ENCODE results near the gene IFNAR2. TPM values are rescaled to one million over a fixed set of nuclear protein-coding genes. Genes with fewer than 3 reads are reported as not detected.
"Not testable (repeated sequence)": the region's sequence is repeated elsewhere in the genome, so short reads cannot be mapped to it uniquely, and the experiment has no call there.

IFNAR2 gene
- total RNA-seq, 1 donor from 2014 or later: 9.2 TPM

DNA sequence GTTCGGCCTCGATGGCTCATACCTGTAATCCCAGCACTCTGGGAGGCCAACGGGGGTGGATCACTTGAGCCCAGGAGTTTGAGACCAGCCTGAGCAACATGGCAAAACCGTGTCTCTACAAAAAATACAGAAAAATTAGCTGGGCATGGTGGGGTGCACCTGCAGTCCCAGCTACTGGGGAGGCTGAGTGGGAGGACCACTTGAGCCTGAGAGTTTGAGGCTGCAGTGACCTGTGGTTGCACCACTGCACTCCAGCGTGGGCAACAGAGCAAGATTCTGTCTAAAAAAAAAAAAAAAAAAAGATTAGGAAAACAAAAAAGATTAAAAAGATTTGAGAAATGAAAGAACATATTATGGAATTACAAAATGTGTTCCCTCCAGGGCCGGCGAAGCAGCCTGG lies 18.4 kb upstream of the IFNAR2 start:
- DNase-seq (no peak), ATAC-seq (no peak)
- intact Hi-C loops (cut with micrococcal nuclease): no loop called here

DNA sequence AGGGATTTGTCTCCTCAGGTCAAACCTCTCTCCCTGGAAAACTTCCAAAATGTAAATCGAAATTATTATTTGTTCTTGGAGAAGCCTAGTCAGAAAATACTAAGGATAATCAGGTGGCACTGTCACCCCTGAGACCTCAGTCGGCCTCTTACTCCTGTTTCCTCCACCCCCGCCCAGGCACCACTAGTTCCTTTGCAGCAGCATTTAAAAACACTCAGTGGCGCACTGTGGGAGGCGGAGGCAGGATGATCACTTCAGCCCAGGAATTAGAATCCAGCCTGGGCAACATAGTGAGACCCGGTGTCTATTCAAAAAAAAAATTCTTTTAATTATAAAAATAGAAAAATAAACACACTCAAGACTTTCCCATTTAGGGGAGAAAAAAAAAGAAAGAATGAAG lies 18.0 kb upstream of the IFNAR2 start:
- ATAC-seq (peak; percentile 40), DNase-seq (no peak)
- intact Hi-C loops (cut with micrococcal nuclease): no loop called here

- no peak for DNase-seq
- intact Hi-C loops (cut with micrococcal nuclease): no loop called here
- ATAC-seq: peak; percentile 50
Observed at GRCh38 chr21:33212159-33212851, 17.4 kb upstream of the IFNAR2 start.

DNA sequence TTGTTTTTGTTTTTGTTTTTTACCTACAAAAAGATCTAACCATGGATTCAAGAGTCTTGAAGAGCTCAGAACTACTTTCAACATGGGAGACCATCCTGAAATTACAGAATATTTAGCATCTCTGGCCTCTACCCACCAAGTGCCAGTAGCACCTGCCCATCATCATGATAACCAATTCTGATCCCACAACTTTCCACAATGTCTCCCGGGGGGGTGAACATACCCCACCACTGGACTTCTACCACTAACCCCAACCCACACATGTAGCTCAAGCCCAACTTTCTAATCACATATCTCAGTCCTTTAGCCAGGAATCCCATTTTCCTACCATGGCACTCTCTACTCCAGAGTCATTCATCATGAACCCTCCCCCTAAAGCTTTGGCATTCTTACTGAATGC lies 15.7 kb upstream of the IFNAR2 start:
- ATAC-seq (no peak), DNase-seq (no peak)
- intact Hi-C loops (cut with micrococcal nuclease): no loop called here

GRCh38 chr21:33217138-33217520 lies 12.6 kb upstream of the IFNAR2 start:
- intact Hi-C loops (cut with micrococcal nuclease): no loop called here
- DNase-seq (no peak), ATAC-seq (no peak)

- no peak for ATAC-seq
- DNase-seq: no peak
- intact Hi-C loops (cut with micrococcal nuclease): no loop called here
Observed at GRCh38 chr21:33219300-33219699, 10.4 kb upstream of the IFNAR2 start.

GRCh38 chr21:33219954-33220353 lies 9.8 kb upstream of the IFNAR2 start:
- DNase-seq (no peak), ATAC-seq (no peak)
- intact Hi-C loops (cut with micrococcal nuclease): no loop called here

DNA sequence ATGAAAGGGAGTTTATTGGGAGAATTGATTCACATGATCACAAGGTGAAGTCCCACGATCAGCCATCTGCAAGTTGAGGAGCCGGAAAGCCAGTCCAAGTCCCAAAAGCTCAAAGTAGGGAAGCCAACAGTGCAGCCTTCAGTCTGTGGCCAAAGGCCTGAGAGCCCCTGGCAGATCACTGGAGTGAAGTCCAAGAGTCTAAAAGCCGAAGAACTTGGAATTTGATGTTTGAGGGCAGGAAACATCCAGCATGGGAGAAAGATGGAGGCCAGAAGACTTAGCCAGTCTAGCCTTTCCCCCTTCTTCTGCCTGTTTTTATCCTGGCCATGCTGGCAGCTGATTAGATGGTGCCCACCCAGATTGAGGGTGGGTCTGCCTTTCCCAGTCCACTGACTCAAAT lies 4.4 kb upstream of the IFNAR2 start:
- intact Hi-C loops (cut with micrococcal nuclease); ATAC-seq; DNase-seq: not testable (repeated sequence)

- DNase-seq: no peak
- intact Hi-C loops (cut with micrococcal nuclease): no loop called here
- ATAC-seq: no peak
Observed at GRCh38 chr21:33228455-33228854, 1.3 kb upstream of the IFNAR2 start.

DNA sequence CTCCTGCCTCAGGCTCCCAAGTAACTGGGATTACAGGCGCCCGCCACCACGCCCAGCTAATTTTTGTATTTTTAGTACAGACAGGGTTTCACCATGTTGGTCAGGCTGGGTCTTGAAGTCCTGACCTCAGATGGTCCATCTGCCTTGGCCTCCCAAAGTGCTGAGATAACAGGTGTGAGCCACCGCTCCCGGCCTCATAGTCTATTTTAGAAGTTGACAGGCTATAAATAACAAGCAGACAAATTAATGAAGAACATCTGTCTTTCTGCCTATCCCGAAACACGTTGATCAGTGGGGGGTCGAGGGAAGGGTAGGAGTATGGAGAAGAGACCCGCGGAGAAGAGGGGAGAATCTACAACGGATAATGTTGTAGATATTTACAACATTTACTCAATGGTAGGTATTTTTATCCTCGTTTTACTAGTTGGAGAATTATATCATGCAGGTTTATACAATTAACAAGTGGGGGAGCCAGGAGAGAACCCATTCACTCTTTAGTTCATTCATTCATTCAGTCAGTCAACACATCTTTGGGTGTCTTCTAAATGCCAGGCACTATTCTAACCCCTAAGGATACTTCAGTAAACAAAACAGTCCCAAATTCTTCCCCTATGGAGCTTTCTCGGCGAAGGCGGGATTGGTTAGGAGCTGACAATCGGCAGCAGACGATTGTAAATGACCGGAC lies 497 bp upstream of the IFNAR2 start:
- intact Hi-C loops (cut with micrococcal nuclease): no loop called here
- DNase-seq: no peak
- ATAC-seq: no peak

- ATAC-seq (peak; percentile 67), DNase-seq (peak; percentile 61)
- intact Hi-C loops (cut with micrococcal nuclease): no loop called here
Observed at GRCh38 chr21:33230545-33231324, 997 bp downstream of the IFNAR2 start.

GRCh38 chr21:33231526-33231925 lies 1.8 kb downstream of the IFNAR2 start:
- intact Hi-C loops (cut with micrococcal nuclease): no loop called here
- DNase-seq: no peak
- ATAC-seq: no peak

DNA sequence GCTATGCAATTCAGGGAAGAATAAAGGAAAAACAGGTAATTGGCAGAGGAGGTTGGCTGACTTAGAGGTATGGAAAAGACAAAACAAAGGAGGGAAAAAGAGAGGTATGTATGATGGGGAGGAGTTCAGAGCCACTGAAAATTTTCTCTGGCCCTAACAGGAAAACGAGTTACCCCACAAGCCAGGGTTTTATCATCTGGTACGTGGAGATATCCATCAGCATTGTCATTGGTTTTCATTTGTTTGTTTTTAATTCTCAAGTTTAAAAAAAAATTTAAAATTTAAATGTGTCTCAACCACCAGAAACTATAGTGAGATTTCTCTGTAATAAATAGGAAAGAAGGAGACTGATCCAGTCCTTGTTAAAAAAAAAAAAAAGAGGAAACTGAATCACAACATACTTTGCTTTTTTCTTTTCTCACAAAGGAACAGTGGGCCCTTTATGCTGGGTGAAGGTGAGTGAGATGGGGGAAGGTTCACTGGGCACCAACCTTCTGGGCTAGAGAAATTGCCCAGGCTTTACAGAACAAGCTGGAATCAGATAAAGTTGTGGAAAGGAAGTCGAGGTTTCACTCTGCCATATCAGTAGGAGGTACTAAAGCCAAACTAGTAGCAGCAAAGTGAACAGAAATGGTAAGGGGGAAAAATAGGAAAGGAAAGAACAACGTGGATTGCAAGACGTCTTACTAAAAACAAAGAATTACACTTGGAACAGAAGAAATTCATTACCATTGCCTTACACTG lies 2.7 kb downstream of the IFNAR2 start:
- DNase-seq (no peak), ATAC-seq (no peak)
- intact Hi-C loops (cut with micrococcal nuclease): no loop called here

DNA sequence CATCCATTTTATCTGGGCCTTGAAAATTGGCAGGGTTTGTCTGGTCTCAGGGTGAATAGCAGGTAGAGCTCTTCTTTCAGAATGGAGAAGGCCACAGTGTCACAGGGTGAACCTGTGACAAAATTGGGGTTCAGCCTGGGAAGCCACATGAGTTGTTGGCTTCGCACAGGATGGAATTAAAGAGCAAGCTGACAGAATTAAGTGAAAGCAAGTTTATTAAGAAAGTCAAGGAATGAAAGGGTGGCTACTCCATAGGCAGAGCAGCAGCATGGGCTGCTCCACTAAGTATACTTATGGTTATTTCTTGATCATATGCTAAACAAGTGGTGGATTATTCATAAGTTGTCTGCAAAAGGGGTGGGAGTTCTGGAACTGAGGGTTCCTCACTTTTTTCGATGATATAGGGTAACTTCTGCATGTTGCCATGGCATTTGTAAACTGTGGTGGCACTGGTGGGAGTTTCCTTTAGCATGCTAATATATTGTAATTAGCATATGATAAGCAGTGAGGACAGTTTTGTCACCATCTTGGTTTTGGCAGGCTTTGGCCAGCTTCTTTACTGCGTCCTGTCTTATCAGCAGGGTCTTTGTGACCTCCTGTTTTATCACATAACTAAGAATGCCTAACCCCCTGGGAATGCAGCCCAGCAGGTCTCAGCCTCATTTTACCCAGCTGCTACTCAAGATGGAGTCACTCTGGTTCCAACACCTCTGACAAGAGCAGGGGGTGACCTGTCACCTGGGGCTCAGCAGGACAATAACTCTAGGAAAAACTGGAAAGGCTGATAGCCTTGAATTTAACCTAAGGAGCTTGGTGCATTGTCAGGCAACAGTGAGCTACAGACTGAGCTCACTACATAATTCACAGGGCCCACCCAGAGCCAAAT lies 5.1 kb downstream of the IFNAR2 start:
- ATAC-seq (no peak), DNase-seq (no peak)
- intact Hi-C loops (cut with micrococcal nuclease): no loop called here

DNA sequence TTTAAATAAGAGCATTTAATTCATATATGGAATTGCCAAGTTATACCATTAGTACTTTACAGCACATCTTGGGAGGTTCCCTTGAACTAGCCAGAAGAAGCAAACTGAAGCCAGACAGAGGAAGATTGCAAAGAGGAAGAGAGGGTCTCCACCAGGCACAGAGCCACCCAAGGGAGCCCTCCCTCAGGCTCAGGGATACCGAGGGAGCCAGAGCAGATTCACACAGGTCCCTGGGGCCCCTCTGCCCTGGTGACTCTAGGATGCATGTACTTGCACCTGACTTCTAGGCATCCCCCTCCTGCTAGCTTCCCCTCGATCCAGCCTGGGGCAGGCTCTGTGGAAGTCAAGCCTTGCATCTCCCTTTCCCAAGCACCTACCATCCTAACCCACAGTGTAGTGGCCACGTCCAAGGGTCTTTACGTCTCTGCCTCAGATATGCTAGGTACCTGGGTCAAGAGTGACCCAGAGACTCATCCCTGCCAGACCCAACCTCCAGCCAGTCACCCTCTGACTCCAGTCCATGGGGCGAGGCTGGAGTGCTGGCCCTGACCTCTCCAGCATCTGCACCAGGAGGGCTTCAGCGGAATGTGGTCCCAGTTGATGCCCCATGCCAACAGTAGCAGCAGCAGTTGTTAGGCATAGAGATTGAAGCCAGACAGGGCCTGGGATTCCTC lies 6.4 kb downstream of the IFNAR2 start:
- intact Hi-C loops (cut with micrococcal nuclease): no loop called here
- ATAC-seq: no peak

GRCh38 chr21:33236766-33237165 lies 7.0 kb downstream of the IFNAR2 start:
- no peak for DNase-seq
- no peak for ATAC-seq
- intact Hi-C loops (cut with micrococcal nuclease): no loop called here

More for the DNA sequence above, 6.4 kb downstream of the IFNAR2 start:
- DNase-seq: no peak

GRCh38 chr21:33237486-33237885 lies 7.7 kb downstream of the IFNAR2 start:
- intact Hi-C loops (cut with micrococcal nuclease): no loop called here
- ATAC-seq: peak; percentile 20
- no peak for DNase-seq

DNA sequence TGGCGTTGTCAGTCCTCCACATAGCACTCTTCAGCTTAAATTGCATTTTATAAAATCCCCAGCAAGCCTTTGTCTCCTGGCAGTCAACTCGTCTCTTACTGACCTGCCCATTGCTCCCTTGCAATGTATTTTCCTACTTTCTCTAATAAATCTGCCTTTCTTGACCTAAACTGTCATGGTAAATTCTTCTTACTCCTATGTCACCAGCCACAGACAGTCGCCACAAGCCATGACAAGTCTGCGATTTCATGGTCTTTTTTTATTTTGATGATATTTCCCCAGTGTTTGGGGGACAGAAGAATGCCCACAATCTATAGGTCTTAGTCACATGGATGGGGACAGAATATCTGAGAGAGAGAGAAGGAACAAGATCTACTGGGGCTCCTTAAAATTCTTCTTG lies 8.4 kb downstream of the IFNAR2 start:
- intact Hi-C loops (cut with micrococcal nuclease): no loop called here
- DNase-seq (no peak), ATAC-seq (no peak)
